GM10847 (cell line): ENCODE data around the gene YOD1.

Experiments used
- POLR2A ChIP-seq: IDR thresholded peaks from 2 replicates; pipeline ENCODE4 v1.6.1; 2011; ENCODE audit not compliant: insufficient read length; ENCODE audit errors: extremely low read depth

The YOD1 gene

GRCh38 chr1:207059881-207060280 is 8.9 kb upstream of the YOD1 start:
- no peak for TF ChIP-seq POLR2A

- no peak for TF ChIP-seq POLR2A
Measured at GRCh38 chr1:207058878-207059867, 8.2 kb upstream of the YOD1 start.

GRCh38 chr1:207058252-207058651 is 7.2 kb upstream of the YOD1 start:
- TF ChIP-seq POLR2A, result no peak

GRCh38 chr1:207056673-207057072 is 5.7 kb upstream of the YOD1 start:
- TF ChIP-seq POLR2A, result no peak

- no peak for TF ChIP-seq POLR2A
Measured at GRCh38 chr1:207055386-207056001, 4.5 kb upstream of the YOD1 start.

DNA sequence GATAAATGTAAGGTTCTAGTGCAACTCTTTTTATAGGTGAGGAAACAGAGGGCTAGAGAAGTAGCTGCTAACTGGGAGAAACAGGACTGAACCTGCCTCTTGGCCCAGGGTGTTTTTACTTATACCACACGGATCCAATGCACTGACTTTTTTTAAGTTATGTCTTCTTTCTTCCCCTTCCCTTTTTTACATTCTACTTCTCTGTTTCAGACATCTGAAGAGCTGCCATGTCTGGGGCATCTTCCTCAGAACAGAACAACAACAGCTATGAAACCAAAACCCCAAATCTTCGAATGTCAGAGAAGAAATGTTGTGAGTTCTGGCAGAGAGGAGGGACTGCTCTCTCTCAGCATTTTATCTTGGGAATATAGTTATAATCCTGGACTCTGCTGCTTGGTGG is 3.5 kb upstream of the YOD1 start:
- no peak for TF ChIP-seq POLR2A

DNA sequence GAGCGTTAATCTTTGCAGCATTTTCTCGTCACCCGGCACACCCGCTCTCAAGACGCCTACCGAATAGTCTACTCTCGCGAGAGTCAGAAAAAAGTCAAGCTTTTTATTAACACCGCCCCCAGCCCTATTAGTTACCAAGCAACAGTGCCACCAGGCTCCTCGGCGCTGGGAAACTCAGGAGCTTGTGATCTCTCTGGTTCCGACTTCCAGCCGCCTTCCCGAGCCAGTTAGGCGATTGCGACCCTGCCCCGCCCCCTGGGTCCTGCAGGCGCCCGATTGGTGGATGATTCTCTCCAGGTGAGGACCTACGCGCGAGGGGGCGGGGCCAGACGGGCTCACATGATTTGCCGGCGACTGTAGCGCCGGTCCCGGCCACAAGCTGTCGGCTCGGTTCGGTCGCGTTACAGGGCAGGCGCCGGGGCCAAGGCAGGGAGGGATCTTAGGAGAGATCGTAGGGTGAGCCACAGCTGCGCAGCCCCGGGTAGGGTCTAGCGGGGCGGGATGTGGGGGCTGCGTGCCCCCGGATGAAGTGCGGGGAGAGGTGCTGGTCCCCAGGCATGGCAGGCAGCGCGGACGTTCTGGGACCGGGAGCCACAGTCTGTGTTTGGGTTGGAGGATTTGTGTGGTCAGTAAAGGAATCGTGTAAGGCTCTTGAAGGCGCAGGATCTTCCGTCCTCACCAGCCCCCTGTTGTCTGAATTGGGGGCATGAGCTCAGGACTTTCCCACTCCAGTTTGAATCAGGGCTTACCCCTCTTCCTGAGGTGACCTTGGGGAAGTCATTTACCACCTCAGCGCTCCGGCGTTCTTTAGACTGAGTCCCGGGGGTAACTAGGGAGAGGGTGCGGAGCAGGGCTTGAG is 2.1 kb upstream of the YOD1 start, which contains the start of gene PFKFB2:
PFKFB2 (plus strand) TSS at position 365 of the 859 bp plus-strand sequence. CDS start 1,443 bp downstream, outside the sequence.
- TF ChIP-seq POLR2A, result peak; percentile 58

DNA sequence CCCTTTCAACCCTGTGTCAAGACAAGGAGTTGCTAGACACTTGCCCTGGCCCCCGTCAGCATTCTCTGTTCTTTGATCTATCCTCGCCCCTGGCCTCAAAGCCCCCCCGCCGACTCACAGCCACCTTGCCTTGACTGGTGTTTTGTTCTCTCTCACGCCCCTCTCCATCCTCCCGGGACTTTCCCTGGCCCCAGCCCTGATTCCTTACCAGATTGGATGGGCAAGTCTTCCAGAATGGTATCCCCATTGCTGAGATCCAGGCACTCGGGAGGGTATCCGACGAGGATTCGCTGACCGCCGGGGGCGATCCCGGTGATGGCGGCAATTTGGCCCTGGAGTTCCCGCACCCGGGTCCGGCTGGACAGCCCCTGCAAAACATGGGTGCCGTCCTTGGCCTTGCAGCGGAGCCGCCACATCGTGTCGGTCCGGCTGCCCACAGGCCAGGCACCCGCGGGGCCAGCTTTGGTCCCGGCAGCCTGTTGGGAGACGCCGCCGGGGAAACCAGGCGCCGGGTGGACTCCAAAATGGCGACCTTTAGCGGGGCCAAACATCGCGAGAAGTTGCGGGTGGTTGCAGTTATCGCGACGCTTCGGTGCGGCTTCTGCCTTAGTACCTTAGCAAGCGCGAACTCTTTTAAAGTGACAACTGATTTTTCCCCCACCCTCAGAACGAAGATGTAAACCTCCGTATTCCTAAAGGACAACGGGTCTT is 373 bp downstream of the YOD1 start:
- TF ChIP-seq POLR2A, result peak; percentile 50

GRCh38 chr1:207049974-207050391 is 1.0 kb downstream of the YOD1 start:
- no peak for TF ChIP-seq POLR2A

- TF ChIP-seq POLR2A, result no peak
Measured at GRCh38 chr1:207049514-207049913, 1.5 kb downstream of the YOD1 start.

DNA sequence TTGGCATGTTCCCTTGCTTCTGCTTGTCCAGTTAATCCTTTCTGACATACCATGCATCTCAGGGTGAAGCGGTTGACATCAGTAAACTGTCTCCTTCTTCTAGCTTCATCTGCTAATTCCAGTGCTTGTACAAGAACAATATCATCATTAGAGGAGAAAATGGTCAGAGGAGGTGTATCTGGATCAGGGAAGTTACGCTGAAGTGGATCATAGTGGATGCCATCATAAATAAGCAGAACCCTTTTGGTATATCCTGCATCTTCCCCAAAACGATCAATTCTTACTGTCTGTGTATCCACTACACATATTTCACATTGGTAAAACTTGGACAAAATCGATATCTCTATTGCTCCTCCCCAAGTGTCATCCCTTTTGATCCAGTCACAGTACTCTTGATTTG is 2.0 kb downstream of the YOD1 start:
- no peak for TF ChIP-seq POLR2A

- no peak for TF ChIP-seq POLR2A
Measured at GRCh38 chr1:207048041-207048440, 3.0 kb downstream of the YOD1 start.

DNA sequence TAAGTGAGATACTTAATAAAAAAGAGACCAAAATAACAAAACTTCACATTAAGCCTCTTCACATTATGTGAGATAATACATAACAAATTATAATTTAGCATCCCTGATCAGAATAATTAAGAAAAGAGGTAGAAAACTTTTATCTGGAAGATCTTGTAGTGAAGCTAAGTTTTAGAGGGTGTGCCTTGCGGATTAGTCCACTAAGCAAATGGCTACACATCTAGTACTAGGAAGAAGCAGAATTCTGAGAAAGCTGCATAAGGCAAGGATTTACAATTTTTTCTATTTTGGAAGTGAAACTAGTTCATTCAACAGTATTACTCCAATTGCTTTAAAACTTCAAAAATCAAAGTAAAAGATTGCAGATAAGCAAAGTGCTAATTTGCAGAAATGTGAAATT is 3.5 kb downstream of the YOD1 start:
- no peak for TF ChIP-seq POLR2A

- no peak for TF ChIP-seq POLR2A
Measured at GRCh38 chr1:207045453-207045852, 5.6 kb downstream of the YOD1 start.

- no peak for TF ChIP-seq POLR2A
Measured at GRCh38 chr1:207040181-207040533, 10.9 kb downstream of the YOD1 start.
